ENCODE measurements around the gene DYSF. TPM values are rescaled to one million over a fixed set of nuclear protein-coding genes. Genes with fewer than 3 reads are reported as not detected.

Gene DYSF
- total RNA-seq, 4 donors from 2014 or later = 10.3 to 14.9 (median 14.4) TPM

DNA sequence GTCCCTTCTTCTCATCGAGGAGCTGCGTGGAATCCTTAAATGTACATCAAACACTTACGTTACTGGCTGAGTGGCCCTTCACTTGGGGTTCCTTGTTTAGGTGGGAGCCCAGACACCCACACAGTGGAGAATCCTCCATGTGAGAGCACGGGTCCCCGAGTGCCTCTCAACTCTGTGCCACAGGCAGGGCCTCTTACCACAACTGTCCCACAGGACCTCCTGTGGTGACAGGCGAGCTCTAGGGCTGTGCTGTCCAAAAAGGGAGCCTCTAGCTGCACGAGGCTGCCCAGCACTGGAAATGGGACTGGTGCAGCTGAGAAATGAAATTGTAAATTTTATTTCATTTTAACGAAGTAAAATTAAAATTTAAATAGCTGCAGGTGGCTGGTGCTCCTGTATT lies 145.7 kb downstream of the DYSF start:
- peaks cover 0 to 17% of the 10 kb centered on the region in 2 donors for H3K4me1 ChIP-seq
- DNase-seq = no peak
- no peaks in the 10 kb centered on the region for H3K27me3 ChIP-seq
- no peak overlapping the region for H3K27ac ChIP-seq
- H3K9me3 ChIP-seq = no peaks in the 10 kb centered on the region
- intact Hi-C loops (cut with DNase I) = no loop called here
- no peaks in the 10 kb centered on the region for H3K36me3 ChIP-seq
- WGBS, 2 donors = 77 to 80% methylated on average over 7 to 8 of the region's 8 CpGs
- TF ChIP-seq POLR2A (IDR thresholded peaks at IDR 0.05) = no peak
- TF ChIP-seq, protein P1, sequence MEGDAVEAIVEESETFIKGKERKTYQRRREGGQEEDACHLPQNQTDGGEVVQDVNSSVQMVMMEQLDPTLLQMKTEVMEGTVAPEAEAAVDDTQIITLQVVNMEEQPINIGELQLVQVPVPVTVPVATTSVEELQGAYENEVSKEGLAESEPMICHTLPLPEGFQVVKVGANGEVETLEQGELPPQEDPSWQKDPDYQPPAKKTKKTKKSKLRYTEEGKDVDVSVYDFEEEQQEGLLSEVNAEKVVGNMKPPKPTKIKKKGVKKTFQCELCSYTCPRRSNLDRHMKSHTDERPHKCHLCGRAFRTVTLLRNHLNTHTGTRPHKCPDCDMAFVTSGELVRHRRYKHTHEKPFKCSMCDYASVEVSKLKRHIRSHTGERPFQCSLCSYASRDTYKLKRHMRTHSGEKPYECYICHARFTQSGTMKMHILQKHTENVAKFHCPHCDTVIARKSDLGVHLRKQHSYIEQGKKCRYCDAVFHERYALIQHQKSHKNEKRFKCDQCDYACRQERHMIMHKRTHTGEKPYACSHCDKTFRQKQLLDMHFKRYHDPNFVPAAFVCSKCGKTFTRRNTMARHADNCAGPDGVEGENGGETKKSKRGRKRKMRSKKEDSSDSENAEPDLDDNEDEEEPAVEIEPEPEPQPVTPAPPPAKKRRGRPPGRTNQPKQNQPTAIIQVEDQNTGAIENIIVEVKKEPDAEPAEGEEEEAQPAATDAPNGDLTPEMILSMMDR (IDR thresholded peaks at IDR 0.05) = no peak
- no peak overlapping the region for H3K4me3 ChIP-seq (replicated peaks in 1 of 3)

GRCh38 chr2:71599646-71600236 lies 146.4 kb downstream of the DYSF start:
- 91 to 94% methylated on average over 13 of the region's 13 CpGs for WGBS, 2 donors
- H3K4me3 ChIP-seq (replicated peaks in 1 of 3) = no peak overlapping the region
- TF ChIP-seq, protein P1 (IDR thresholded peaks at IDR 0.05) = no peak
- no peak for TF ChIP-seq POLR2A (IDR thresholded peaks at IDR 0.05)
- H3K27ac ChIP-seq = no peak overlapping the region
- H3K36me3 ChIP-seq = no peaks in the 10 kb centered on the region
- H3K9me3 ChIP-seq = no peaks in the 10 kb centered on the region
- H3K27me3 ChIP-seq = no peaks in the 10 kb centered on the region
- DNase-seq = no peak
- intact Hi-C loops (cut with DNase I) = no loop called here
- peaks cover 0 to 21% of the 10 kb centered on the region in 2 donors for H3K4me1 ChIP-seq

DNA sequence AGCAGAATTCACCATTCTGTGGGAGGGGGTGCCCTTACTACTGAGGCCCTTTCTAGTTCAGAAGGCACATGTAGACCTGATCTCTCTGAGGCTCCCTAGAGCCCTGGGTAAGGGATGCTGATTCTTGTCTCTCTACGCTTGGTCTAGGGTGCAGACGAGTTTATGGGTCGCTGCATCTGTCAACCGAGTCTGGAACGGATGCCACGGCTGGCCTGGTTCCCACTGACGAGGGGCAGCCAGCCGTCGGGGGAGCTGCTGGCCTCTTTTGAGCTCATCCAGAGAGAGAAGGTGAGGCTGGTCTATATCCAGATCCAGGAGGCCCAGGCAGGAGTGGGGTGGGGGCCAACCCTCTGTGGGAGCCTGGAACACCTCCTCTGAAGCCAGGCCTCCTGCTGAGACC lies 147.2 kb downstream of the DYSF start:
- Histone ChIP-seq H3K27ac (no peak overlapping the region), H3K27me3 (no peaks in the 10 kb centered on the region), H3K36me3 (no peaks in the 10 kb centered on the region), H3K9me3 (no peaks in the 10 kb centered on the region), H3K4me3 (replicated peaks in 1 of 3) (no peak overlapping the region), H3K4me1 (peaks cover 0 to 21% of the 10 kb centered on the region in 2 donors)
- DNase-seq = peak; percentile 21 to 35
- TF ChIP-seq POLR2A (IDR thresholded peaks at IDR 0.05) = no peak
- TF ChIP-seq, protein P1 (IDR thresholded peaks at IDR 0.05) = no peak
- 76% methylated on average over 3 of the region's 9 CpGs; no CpG with 5 or more reads in 1 of the 2 donors for WGBS, 2 donors
- intact Hi-C loops (cut with DNase I) = no loop called here

DNA sequence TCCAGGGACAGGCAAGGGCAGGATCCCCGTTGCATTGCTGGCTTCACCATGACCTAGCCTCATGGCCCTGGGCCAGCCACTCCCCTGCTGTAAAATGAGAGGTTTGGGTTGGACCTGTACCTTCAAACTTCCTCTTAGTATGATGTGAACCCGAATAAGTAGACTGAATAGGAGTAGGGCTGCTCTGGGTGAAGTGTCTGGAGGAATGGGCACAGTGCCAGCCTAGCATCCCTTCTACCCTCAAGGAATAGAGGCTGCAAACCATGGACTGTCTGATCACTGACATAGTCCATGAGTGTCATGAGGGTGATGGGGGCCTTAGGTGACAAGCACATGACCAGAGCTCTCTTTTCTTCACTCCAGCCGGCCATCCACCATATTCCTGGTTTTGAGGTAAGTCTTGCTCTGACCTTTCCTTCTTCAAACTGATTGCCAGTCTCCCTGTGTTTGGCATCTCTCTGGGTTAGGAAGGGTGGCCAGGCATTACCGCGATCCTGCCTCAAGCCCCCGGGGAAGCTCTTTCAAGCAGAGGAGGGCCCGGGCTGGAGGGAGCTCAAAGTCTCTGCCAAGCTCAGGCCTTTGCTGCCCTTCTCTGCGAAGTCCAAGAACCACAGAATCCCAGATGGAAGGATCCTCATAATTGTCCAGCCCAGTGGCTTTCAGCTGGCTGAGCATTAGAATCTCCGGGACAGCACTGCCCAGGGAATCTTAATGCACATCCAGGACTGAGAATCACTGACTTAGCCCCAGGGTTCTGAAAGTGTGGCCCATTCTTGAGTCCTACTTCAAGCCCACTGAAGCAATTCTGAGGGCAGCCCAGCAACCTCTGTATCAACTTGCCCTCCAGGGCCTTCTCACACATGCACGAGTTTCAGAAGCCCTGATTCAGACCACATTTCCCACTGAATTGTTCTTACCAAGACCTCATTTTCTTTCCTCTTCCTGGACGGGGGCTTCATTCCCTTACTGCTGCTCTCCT lies 148.1 kb downstream of the DYSF start:
- TF ChIP-seq, protein P1 (IDR thresholded peaks at IDR 0.05) = no peak
- TF ChIP-seq POLR2A (IDR thresholded peaks at IDR 0.05) = no peak
- DNase-seq = no peak
- H3K27me3 ChIP-seq = no peaks in the 10 kb centered on the region
- H3K27ac ChIP-seq = no peak overlapping the region
- 80 to 82% methylated on average over 10 to 11 of the region's 11 CpGs for WGBS, 2 donors
- H3K4me1 ChIP-seq = peaks cover 0 to 16% of the 10 kb centered on the region in 2 donors
- H3K36me3 ChIP-seq = no peaks in the 10 kb centered on the region
- intact Hi-C loops (cut with DNase I) = no loop called here
- no peaks in the 10 kb centered on the region for H3K9me3 ChIP-seq
- H3K4me3 ChIP-seq (replicated peaks in 1 of 3) = no peak overlapping the region

DNA sequence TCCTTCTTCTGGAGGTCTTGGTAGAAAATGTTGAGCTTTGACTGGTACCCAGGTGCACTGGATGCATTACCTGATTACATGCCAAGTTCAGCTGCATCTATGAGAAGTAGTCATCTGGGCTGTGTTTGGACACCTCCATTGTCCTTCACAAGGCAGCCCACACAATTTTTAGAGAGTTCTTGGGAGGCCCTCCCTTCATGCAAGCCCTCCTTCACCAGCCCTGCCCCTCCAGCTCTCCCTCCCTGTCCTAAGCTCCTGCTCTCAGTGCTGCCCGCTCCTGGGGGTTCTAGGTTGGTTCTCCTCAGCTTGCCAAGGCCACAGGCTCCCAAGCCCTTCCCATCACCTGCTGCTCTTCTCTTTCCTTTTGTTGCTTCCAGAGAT lies 148.7 kb downstream of the DYSF start:
- Histone ChIP-seq H3K4me3 (replicated peaks in 1 of 3) (no peak overlapping the region), H3K9me3 (no peaks in the 10 kb centered on the region), H3K4me1 (peaks cover 0 to 15% of the 10 kb centered on the region in 2 donors), H3K27me3 (no peaks in the 10 kb centered on the region), H3K27ac (no peak overlapping the region), H3K36me3 (no peaks in the 10 kb centered on the region)
- intact Hi-C loops (cut with DNase I) = no loop called here
- WGBS, 2 donors = 55 to 100% methylated on average over 1 of the region's 1 CpG
- TF ChIP-seq, protein P1 (IDR thresholded peaks at IDR 0.05) = no peak
- no peak for TF ChIP-seq POLR2A (IDR thresholded peaks at IDR 0.05)
- no peak for DNase-seq
